ENCODE measurements around the gene PDZD2. TPM values are rescaled to one million over a fixed set of nuclear protein-coding genes. Genes with fewer than 3 reads are reported as not detected.

The PDZD2 gene
- total and polyA plus RNA-seq, 8 donors = under 0.01 to 61.3 (median 5.8) TPM

DNA sequence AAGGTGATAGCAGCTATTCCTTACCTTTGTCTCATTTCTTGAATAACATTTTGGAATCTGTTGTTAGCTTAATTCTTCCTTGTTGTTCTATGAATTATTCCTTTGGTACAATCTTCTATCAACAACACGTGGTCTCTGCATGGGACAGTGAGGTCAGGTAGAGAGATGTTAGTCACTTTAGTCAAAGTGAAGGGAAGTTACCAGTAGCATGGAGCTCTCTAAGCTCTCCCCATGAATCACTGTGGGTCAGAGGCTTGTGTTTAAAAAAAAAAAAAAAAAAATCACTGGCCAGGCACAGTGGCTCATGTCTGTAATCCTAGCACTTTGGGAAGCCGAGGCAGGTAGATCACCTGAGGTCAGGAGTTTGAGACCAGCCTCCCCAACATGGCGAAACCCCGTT is 419.2 kb downstream of the PDZD2 start:
- 90 to 97% (median 95%) methylated on average over 4 of the region's 4 CpGs for WGBS, 5 donors

DNA sequence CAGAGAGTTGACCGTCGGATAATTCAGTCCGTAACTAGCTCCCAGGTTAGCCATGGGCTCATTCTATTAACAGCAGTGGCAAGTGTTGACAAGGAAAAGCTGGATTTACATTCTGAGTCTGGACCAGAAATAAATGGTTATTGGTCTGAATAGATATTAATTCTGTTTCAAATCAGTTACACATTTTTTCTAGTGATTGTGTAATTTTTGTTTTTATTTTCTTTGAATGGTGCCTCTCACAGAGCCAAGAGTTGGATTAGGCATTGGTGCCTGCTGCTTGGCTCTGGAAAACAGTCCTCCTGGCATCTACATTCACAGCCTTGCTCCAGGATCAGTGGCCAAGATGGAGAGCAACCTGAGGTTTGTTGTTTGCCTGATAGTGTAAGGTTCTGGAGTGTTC is 420.1 kb downstream of the PDZD2 start:
- WGBS, 5 donors = 91 to 98% (median 98%) methylated on average over 3 of the region's 3 CpGs
- intact Hi-C loops (cut with DNase I; ENCODE audit: low total_unique reads) = no loop called here
- no peaks in the 10 kb centered on the region for H3K27me3 ChIP-seq

More for the DNA sequence above, 419.2 kb downstream of the PDZD2 start:
- intact Hi-C loops (cut with DNase I; ENCODE audit: low total_unique reads) = no loop called here
- H3K4me1 ChIP-seq = no peaks in the 10 kb centered on the region
- no peak for DNase-seq
- peaks cover 0 to 20% (median 13%) of the 10 kb centered on the region in 4 donors for H3K36me3 ChIP-seq
- H3K27ac ChIP-seq = no peak overlapping the region
- no peak overlapping the region for H3K4me3 ChIP-seq
- no peaks in the 10 kb centered on the region for H3K9me3 ChIP-seq
- TF ChIP-seq EP300 (IDR thresholded peaks at IDR 0.05) (no peak), POLR2A (IDR thresholded peaks at IDR 0.05) (no peak), POLR2AphosphoS5 (IDR thresholded peaks at IDR 0.05) (no peak)
- TF ChIP-seq, protein P1, sequence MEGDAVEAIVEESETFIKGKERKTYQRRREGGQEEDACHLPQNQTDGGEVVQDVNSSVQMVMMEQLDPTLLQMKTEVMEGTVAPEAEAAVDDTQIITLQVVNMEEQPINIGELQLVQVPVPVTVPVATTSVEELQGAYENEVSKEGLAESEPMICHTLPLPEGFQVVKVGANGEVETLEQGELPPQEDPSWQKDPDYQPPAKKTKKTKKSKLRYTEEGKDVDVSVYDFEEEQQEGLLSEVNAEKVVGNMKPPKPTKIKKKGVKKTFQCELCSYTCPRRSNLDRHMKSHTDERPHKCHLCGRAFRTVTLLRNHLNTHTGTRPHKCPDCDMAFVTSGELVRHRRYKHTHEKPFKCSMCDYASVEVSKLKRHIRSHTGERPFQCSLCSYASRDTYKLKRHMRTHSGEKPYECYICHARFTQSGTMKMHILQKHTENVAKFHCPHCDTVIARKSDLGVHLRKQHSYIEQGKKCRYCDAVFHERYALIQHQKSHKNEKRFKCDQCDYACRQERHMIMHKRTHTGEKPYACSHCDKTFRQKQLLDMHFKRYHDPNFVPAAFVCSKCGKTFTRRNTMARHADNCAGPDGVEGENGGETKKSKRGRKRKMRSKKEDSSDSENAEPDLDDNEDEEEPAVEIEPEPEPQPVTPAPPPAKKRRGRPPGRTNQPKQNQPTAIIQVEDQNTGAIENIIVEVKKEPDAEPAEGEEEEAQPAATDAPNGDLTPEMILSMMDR (IDR thresholded peaks at IDR 0.05) = no peak
- no peaks in the 10 kb centered on the region for H3K27me3 ChIP-seq

DNA sequence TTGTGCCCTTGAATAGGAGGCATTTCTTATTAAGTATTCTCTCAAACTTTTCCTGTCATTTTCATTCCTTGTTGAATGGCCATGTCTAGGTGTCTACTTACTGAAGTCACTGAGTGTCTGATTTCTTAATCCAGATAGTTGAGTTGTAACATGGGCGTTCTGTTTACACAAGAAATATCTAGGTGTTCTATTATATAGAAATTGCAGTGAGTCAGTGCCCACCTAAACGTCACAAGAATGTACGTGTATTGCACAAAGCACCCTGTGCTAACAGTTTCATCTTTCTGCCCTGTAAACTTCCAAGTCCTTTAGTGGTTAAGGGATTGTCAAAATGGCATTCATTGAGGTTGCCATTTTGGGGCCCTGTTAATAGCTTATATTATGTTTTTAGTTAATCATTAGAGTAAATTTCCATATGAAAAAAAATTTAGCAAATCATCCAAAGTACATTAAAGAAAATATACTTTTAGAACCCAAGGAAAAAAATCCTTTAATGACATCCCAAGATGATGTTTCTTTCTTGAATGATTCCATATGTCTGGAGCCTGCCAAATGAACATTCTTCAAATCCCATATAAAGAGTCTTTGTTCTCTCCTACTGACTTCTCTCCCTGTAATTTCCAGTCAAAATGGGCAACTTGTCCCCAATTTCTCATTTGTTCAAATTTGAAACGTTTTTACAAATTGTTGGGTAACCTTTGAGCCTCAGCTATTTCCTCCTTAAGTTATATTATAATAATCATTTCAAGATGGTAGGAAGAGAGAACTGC is 421.0 kb downstream of the PDZD2 start:
- Histone ChIP-seq H3K4me1 (no peaks in the 10 kb centered on the region), H3K27me3 (no peaks in the 10 kb centered on the region), H3K9me3 (no peaks in the 10 kb centered on the region), H3K4me3 (no peak overlapping the region), H3K27ac (no peak overlapping the region), H3K36me3 (peaks cover 0 to 9% (median 7%) of the 10 kb centered on the region in 4 donors)
- DNase-seq = no peak
- WGBS, 5 donors = 69 to 81% (median 76%) methylated on average over 4 of the region's 4 CpGs
- TF ChIP-seq POLR2AphosphoS5 (IDR thresholded peaks at IDR 0.05) (no peak), POLR2A (IDR thresholded peaks at IDR 0.05) (no peak), EP300 (IDR thresholded peaks at IDR 0.05) (no peak)
- TF ChIP-seq, protein P1 (IDR thresholded peaks at IDR 0.05) = no peak
- intact Hi-C loops (cut with DNase I; ENCODE audit: low total_unique reads) = no loop called here

More for the DNA sequence above, 420.1 kb downstream of the PDZD2 start:
- Histone ChIP-seq H3K9me3 (no peaks in the 10 kb centered on the region), H3K27ac (no peak overlapping the region), H3K4me1 (no peaks in the 10 kb centered on the region), H3K4me3 (no peak overlapping the region), H3K36me3 (peaks cover 0 to 12% (median 7%) of the 10 kb centered on the region in 4 donors)
- no peak for DNase-seq
- TF ChIP-seq POLR2AphosphoS5 (IDR thresholded peaks at IDR 0.05) (no peak), EP300 (IDR thresholded peaks at IDR 0.05) (no peak), POLR2A (IDR thresholded peaks at IDR 0.05) (no peak)
- TF ChIP-seq, protein P1 (IDR thresholded peaks at IDR 0.05) = no peak

DNA sequence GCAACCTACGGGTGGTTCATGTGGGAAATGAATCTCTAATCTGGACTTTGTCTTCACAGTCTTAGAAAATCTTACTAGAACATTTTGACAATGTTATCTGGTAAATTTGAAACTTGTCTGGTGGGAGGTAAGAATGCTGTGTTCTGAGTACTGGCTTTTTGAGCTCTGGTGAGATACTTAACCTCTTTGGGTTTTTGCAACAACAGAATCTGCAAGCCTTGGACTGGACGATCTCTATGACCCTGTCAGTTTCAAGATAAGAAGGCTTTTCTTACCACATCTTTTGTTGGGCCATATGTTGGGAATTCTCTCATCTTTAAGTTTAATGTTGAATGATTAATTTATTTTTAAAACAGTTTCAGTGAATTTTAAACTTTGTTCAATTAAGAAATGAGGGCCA is 422.3 kb downstream of the PDZD2 start:
- Histone ChIP-seq H3K27me3 (no peaks in the 10 kb centered on the region), H3K36me3 (peaks cover 0 to 7% (median 7%) of the 10 kb centered on the region in 4 donors), H3K4me1 (no peaks in the 10 kb centered on the region), H3K4me3 (no peak overlapping the region), H3K9me3 (no peaks in the 10 kb centered on the region), H3K27ac (no peak overlapping the region)
- intact Hi-C loops (cut with DNase I; ENCODE audit: low total_unique reads) = no loop called here
- 56 to 94% (median 86%) methylated on average over 2 of the region's 2 CpGs for WGBS, 5 donors
- no peak for DNase-seq
- TF ChIP-seq POLR2A (IDR thresholded peaks at IDR 0.05) = no peak
- no peak for TF ChIP-seq POLR2AphosphoS5 (IDR thresholded peaks at IDR 0.05)

DNA sequence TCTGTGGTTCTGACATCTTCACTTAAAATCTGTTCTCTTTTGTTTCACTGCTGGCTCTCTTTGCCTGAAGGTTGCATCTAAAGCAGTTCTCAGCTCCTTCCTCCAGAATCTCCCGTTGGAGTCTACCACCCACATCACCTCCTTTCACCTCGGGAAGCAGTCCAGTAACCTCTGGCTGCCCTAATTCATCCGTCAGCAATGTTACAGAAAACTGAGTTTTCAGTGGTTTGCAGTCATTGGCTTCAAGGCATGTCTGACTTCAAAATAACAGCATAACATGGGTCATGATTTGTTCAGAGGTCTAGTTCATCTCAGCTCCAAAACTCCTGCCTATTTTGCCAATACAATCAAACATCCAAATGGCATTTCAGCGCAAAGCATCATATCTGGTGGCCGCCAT is 427.5 kb downstream of the PDZD2 start:
- H3K4me3 ChIP-seq = no peak overlapping the region
- H3K9me3 ChIP-seq = no peaks in the 10 kb centered on the region
- 80 to 92% (median 88%) methylated on average over 5 of the region's 5 CpGs for WGBS, 5 donors
- H3K27ac ChIP-seq = no peak overlapping the region
- no peaks in the 10 kb centered on the region for H3K4me1 ChIP-seq
- intact Hi-C loops (cut with DNase I; ENCODE audit: low total_unique reads) = no loop called here
- TF ChIP-seq, protein P1 (IDR thresholded peaks at IDR 0.05) = no peak
- TF ChIP-seq POLR2AphosphoS5 (IDR thresholded peaks at IDR 0.05) (no peak), POLR2A (IDR thresholded peaks at IDR 0.05) (no peak), EP300 (IDR thresholded peaks at IDR 0.05) (no peak)
- no peak for DNase-seq
- peaks cover 0 to 7% (median 0%) of the 10 kb centered on the region in 4 donors for H3K36me3 ChIP-seq
- no peaks in the 10 kb centered on the region for H3K27me3 ChIP-seq

Measured in stomach (tissue), 9 donors.